Vein endothelial cell (primary cell): ENCODE data around the gene HOXB2. TPM values are rescaled to one million over a fixed set of nuclear protein-coding genes. Genes with fewer than 3 reads are reported as not detected.

ENCODE experiments used
- total RNA-seq: library from RNA; depleted of rRNA; stranded (reverse); fragments of >200 nt; gene quantifications from 2 replicates; pipeline ENCODE4 v1.2.3, GENCODE V29; 2012

Gene HOXB2
- total RNA-seq, result 2.5 and 2.9 TPM in 2 replicates

DNA sequence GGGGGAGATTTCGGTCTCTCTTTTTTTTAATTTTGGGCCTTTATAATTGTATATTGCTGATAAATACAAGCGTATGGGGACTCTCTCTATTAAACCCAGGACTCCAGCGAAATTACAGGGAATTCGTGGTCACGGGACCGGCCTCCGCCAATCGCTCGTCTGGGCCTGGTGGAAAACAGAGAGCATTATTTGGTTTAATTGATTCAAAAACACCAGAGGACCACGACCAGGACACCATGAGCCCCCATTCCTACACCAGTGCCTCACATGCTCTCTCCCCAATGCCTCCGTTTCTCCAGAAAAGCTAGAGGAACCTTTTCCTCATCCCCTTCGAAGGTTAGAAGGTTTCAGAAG lies at the start of gene HOXB2:
TSS of gene HOXB2 (minus strand) at position 88 of the 354 bp plus-strand sequence. CDS start 198 bp downstream, outside the sequence.

DNA sequence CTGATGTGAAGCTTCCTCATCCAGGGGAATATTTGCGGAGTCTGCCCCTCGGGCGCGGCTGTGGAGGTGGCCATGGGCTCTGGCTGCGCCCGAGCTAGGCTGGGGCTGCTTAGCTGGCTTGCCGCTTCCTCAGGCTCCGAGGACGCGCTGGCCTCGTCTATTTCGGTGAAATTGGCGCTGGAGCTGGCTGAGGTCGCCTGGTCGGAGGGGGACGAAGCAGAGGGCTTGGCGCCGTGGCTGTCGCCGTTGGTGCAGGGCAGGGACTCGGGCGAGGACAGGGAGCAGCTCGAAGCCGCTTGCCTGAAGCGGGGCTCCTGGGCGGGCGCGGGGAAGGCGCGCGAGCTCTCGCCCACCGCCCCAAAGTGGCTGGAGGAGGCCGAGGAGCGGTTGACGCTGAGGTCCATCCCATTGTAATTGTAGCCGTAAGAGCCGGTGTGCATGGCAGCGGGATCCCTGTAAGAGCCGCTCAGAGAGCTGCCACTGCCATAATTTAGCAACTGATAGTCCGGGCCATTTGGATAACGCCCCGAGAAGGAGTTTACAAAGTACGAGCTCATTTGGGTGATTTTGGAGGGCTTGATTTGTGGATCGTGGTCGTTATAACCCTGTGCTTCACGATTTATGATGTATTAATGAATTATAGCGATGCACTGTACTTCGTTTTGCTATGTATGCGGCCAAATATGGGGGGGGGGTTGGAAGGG lies 48.4 kb upstream of the HOXB2 start, which contains the start of gene HOXB5:
TSS of gene HOXB5 (minus strand) at position 654 of the 704 bp plus-strand sequence. CDS start at position 557, 97 bp downstream.

DNA sequence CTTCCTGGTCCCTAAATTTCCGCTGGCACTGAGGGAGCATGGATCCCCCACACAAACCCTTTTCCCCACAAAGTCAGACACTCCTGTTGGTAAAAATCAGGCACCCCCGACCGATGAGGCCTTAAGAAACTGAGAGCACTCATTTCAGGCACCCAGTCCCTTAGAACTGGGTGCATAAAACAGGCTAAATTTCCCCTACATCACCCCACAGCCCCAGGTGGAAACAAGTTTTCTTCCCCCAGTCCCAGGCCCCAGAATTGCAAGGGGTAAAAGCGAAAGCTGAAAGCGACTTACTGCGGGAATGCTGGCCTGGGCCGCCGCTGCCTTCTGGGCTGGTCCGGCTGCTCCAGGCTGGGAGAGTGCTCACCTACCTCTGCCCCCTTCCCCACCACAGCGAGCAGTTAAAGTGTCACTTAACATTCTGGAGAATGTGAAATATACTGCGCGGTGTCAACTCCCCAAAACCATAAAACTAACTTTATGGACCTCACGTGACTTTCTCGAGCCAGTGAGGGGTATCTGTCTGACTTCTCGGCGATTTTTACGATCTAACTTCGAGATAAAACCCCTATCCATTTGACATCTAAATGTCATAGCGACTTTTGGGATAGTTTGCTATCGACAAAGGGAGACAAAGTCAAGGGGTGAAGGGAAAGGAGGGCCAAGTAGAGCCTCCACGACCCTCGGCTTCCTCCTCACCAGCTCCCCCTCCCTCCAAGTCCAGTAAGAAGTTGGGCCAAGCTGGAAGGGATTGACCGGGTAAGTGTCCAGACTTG lies 45.1 kb upstream of the HOXB2 start, which contains the start of gene HOXB3:
TSS of gene HOXB3 (minus strand) at position 411 of the 776 bp plus-strand sequence. CDS start 37,767 bp downstream, outside the sequence.

GRCh38 chr17:48577946-48578615 lies 33.2 kb upstream of the HOXB2 start, which contains the start of gene HOXB4:
HOXB4 (minus strand) TSS chr17:48578350; CDS start chr17:48578319, 31 bp downstream.

GRCh38 chr17:48530887-48531272 lies 14.0 kb downstream of the HOXB2 start, which contains the start of gene HOXB1:
HOXB1 (minus strand) TSS chr17:48531011; CDS start chr17:48530904, 107 bp downstream.

Other genes with a start within 250 kb of the HOXB2 start
- 0.65 TPM in 1 of 2 replicates, not detected in the other for gene SKAP1, start 114.9 kb downstream of the HOXB2 start, total RNA-seq
- gene HOXB1, start 14.1 kb downstream of the HOXB2 start, total RNA-seq, result not detected in 2 replicates
- gene HOXB4, start 33.2 kb upstream of the HOXB2 start, total RNA-seq, result 5.2 and 6.0 TPM in 2 replicates
- gene HOXB3, start 45.1 kb upstream of the HOXB2 start, total RNA-seq, result 15.7 and 21.3 TPM in 2 replicates
- 0.33 and 0.86 TPM in 2 replicates for gene HOXB5, start 48.7 kb upstream of the HOXB2 start, total RNA-seq
- gene HOXB6, start 59.9 kb upstream of the HOXB2 start, total RNA-seq, result 16.0 and 19.8 TPM in 2 replicates
- gene HOXB7, start 65.9 kb upstream of the HOXB2 start, total RNA-seq, result 14.4 and 17.9 TPM in 2 replicates
- gene HOXB8, start 70.2 kb upstream of the HOXB2 start, total RNA-seq, result 1.4 and 4.2 TPM in 2 replicates
- gene HOXB9, start 81.2 kb upstream of the HOXB2 start, total RNA-seq, result 1.7 and 2.6 TPM in 2 replicates
- not detected in 2 replicates for gene PRAC1, start 177.4 kb upstream of the HOXB2 start, total RNA-seq
- gene PRAC2, start 178.1 kb upstream of the HOXB2 start, total RNA-seq, result not detected in 2 replicates
- gene HOXB13, start 183.6 kb upstream of the HOXB2 start, total RNA-seq, result under 0.01 TPM in 1 of 2 replicates, not detected in the other